Measurements from ENCODE around the gene GNA12.

GRCh38 chr7:2689951-2690705 is 154.0 kb downstream of the GNA12 start:
- TF ChIP-seq, protein P1, sequence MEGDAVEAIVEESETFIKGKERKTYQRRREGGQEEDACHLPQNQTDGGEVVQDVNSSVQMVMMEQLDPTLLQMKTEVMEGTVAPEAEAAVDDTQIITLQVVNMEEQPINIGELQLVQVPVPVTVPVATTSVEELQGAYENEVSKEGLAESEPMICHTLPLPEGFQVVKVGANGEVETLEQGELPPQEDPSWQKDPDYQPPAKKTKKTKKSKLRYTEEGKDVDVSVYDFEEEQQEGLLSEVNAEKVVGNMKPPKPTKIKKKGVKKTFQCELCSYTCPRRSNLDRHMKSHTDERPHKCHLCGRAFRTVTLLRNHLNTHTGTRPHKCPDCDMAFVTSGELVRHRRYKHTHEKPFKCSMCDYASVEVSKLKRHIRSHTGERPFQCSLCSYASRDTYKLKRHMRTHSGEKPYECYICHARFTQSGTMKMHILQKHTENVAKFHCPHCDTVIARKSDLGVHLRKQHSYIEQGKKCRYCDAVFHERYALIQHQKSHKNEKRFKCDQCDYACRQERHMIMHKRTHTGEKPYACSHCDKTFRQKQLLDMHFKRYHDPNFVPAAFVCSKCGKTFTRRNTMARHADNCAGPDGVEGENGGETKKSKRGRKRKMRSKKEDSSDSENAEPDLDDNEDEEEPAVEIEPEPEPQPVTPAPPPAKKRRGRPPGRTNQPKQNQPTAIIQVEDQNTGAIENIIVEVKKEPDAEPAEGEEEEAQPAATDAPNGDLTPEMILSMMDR (IDR thresholded peaks at IDR 0.05) = no peak
- TF ChIP-seq ZFX (IDR thresholded peaks at IDR 0.05; ENCODE audit: borderline replicate concordance) = no peak

All from 22Rv1 (cell line).